ACC112 (cell line): ENCODE results near the gene VWA1.
A peak's percentile ranks its signal among the peaks of the same experiment; 100 is the strongest.
"Not testable (repeated sequence)": the region's sequence is repeated elsewhere in the genome, so short reads cannot be mapped to it uniquely, and the experiment has no call there.

Experiments
- H2AFZ ChIP-seq: fragments of 200-600 bp; sonication (generic); one replicate; pipeline ENCODE4 v1.6.0; 2017; ENCODE audit warnings: antibody characterized with exemption, low read length; ENCODE audit not compliant: unreplicated experiment
- H3K27ac ChIP-seq: fragments of 200-600 bp; sonication (generic); 2 replicates; pipeline ENCODE4 v1.5.1; 2014; ENCODE audit warnings: low read depth, mild to moderate bottlenecking, antibody characterized with exemption, low read length, moderate library complexity
- H3K27me3 ChIP-seq: fragments of 200-600 bp; sonication (generic); 2 replicates; pipeline ENCODE4 v1.6.1; 2014; ENCODE audit warnings: mild to moderate bottlenecking, antibody characterized with exemption, low read length, moderate library complexity, mixed read lengths; ENCODE audit not compliant: insufficient read depth
- H3K36me3 ChIP-seq: fragments of 200-600 bp; sonication (generic); 2 replicates; pipeline ENCODE4 v1.6.1; 2016; ENCODE audit warnings: mild to moderate bottlenecking, antibody characterized with exemption, low read length, moderate library complexity, mixed read lengths; ENCODE audit not compliant: insufficient read depth
- H3K4me1 ChIP-seq: fragments of 200-600 bp; sonication (generic); one replicate; pipeline ENCODE4 v1.6.1; 2016; ENCODE audit warnings: low read length, mixed read lengths; ENCODE audit not compliant: insufficient read depth, unreplicated experiment, control insufficient read depth
- H3K4me3 ChIP-seq: fragments of 200-600 bp; sonication (generic); 2 replicates; pipeline ENCODE4 v1.5.1; 2014; ENCODE audit warnings: mild to moderate bottlenecking, low read depth, low read length
- H3K79me2 ChIP-seq: fragments of 200-600 bp; sonication (generic); one replicate; pipeline ENCODE4 v1.6.0; 2016; ENCODE audit warnings: low read length; ENCODE audit not compliant: control insufficient read depth, unreplicated experiment, insufficient read depth

Gene VWA1

DNA sequence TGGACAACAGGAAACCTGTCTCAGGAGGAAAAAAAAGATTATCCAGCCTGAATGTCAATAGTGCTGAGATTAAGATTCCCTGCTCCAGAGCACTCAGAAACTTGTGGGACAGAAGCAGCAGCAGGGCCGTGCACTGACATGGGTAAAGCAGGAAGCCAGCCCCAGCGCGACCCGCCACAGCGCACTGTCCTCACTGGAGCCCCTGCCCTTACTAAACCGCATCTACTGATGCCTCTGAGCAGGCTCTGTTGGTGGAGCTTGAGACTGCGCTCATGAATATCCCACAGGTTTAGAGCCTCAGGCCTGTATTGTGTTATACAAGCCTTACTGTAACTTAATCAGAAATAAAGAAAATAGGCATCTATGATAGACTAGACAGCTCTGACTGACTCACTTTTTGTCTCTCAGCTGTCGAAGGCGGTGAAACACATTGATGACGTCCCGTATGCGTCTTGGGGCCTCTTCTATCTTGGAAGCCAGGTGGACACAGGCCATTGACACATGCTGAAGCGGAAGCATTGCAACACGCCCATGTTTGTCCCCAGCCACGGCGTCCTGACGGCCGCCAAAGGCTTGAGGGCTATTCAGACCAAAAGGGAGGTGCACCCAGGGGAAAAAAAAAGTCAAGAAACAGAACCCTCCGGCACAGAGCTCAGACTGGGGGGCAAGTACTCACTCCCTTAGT, 37.5 kb upstream of the VWA1 start:
- H3K4me1 ChIP-seq = peaks cover 21% of the 10 kb centered on the region
- H3K4me3 ChIP-seq = peak overlapping the region; percentile 89
- H3K79me2 ChIP-seq = peaks cover 72% of the 10 kb centered on the region
- H3K36me3 ChIP-seq = peaks cover 35% of the 10 kb centered on the region
- H3K27ac ChIP-seq = peak overlapping the region; percentile 59
- no peak overlapping the region for H2AFZ ChIP-seq
- no peaks in the 10 kb centered on the region for H3K27me3 ChIP-seq

- Histone ChIP-seq H3K27ac (peak overlapping the region; percentile 59), H3K36me3 (peaks cover 35% of the 10 kb centered on the region), H3K79me2 (peaks cover 65% of the 10 kb centered on the region), H2AFZ (peak overlapping the region; percentile 67), H3K27me3 (no peaks in the 10 kb centered on the region), H3K4me1 (peaks cover 21% of the 10 kb centered on the region), H3K4me3 (peak overlapping the region; percentile 89)
These were observed 36.8 kb upstream of the VWA1 start for GRCh38 chr1:1398677-1399186.

- Histone ChIP-seq H3K4me1 (peaks cover 21% of the 10 kb centered on the region), H3K27me3 (no peaks in the 10 kb centered on the region), H3K36me3 (peaks cover 31% of the 10 kb centered on the region), H3K27ac (peak within 1 kb of the TSS; percentile 59), H3K79me2 (peaks cover 61% of the 10 kb centered on the region), H2AFZ (peak within 1 kb of the TSS; percentile 67), H3K4me3 (peak within 1 kb of the TSS; percentile 89)
These were observed 36.2 kb upstream of the VWA1 start, which contains the start of gene CCNL2 for GRCh38 chr1:1399187-1399871. Gene CCNL2, minus strand, starts transcription at chr1:1399335. Its CDS starts 29 bp downstream, at chr1:1399306.

DNA sequence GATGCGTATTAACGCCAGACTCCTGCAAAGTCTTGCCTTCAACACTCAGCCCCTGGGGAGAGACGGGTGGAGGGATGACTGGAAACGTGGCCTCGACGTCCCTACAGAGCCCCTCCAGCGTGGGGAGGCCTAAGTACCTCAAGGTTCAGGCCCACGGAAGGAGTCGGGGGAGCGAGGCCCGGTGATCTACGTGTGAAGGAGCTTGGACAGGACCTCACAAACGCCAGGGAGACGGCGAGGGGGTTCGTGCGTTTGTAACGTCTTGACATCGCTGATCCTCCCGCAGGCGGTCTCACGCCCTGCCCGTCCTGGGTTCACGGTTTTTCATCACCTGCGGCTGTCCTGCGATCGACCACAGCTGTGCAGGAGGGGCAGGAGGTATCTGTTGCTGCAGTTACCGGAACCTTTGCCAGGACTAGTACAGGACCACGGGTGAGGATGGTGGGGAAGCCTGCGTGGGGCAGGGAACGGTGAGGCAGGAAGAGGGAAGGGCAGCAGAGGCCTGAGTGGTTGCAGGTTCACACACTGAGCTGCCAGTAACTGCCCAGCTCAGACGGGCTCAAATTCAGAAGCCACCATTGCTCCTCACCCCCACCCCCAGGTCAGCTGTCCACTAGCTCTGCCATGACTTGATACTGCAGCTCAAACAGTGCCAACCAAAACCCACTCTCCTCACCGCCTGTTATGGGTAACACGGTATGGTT, 35.5 kb upstream of the VWA1 start:
- peak overlapping the region; percentile 46; the same call in 1 of the 2 replicates for H3K27ac ChIP-seq
- no peaks in the 10 kb centered on the region for H3K27me3 ChIP-seq
- peaks cover 30% of the 10 kb centered on the region for H3K36me3 ChIP-seq
- no peak overlapping the region for H2AFZ ChIP-seq
- H3K4me3 ChIP-seq = peak overlapping the region; percentile 89
- H3K79me2 ChIP-seq = peaks cover 61% of the 10 kb centered on the region
- peaks cover 21% of the 10 kb centered on the region for H3K4me1 ChIP-seq

DNA sequence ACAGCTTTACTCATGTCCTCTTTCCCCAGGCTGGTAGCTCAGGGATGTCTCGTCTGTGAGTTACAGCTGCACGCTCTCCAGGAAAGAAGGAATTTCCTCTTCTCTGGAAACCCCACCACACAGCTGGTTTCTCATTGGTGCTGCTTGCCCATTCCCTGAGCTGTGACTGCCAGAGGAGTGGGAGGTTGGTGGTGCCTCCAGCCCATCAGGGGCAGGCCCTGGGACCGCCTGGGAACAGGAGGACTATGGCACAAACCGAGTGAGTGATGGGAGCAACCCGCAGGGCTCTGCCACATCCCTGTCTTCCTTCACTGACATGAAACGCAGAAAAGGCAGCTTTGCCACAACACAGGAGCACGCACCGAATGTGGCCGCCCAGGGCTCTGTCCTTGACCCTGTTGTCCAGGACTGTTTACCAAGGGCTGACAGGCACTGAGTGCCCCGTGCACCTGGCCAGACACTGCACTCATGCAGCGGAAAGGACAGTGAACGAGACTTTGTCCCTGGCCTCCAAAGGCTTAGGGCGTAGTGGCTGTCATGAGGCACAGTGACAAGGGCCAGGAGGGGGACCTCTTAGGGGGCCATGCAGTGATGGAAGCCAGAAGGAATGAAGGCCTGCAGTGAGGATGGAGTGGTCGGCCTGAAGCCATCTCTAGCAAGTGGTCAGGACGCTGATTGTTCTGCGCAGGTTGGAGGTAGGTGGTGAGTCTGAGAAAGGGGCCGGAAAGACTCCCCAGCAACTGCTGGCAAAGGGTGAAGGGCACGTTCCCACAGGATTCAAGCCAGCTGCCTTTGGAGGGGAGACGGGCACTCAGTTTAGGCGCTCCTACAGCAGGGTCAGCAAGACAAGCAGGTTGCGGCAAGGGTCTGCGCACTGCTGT, 34.7 kb upstream of the VWA1 start:
- no peaks in the 10 kb centered on the region for H3K27me3 ChIP-seq
- H3K4me3 ChIP-seq = peak overlapping the region; percentile 89
- H3K79me2 ChIP-seq = peaks cover 61% of the 10 kb centered on the region
- 0 out of 2 replicates have a peak overlapping the region, but pooled peaks have one; percentile 46 for H3K27ac ChIP-seq
- peaks cover 25% of the 10 kb centered on the region for H3K4me1 ChIP-seq
- peaks cover 32% of the 10 kb centered on the region for H3K36me3 ChIP-seq
- no peak overlapping the region for H2AFZ ChIP-seq

DNA sequence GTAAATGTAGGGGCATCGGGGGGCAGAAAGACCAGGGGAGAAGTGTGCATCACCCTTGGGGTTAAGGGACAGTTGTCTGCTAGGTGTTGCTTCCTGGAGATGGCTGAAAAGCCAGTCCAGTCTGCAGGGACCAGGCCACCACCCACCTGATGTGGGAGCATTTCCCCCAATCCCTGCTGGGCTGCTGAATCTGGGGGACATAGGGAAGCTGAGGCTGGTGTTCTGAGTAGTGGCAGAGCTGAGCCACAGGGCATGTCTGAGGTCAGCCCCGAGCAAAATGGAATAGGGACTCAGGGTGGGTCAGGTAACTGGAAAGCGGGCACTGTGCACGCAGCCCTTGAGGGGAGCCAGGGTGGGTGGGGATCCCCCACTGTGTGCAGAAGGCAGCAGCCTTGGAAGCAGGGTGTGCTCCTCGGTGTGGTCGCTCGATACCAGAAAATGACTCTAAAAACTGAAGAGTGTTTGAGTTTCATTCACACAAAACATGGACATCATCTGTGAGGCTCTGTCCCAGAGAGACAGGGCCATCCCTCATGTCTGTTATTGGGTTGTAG, 34.0 kb upstream of the VWA1 start:
- Histone ChIP-seq H3K27ac (no peak overlapping the region), H3K36me3 (peaks cover 32% of the 10 kb centered on the region), H3K79me2 (peaks cover 68% of the 10 kb centered on the region), H3K4me1 (peaks cover 29% of the 10 kb centered on the region), H3K4me3 (no peak overlapping the region; the same call in 1 of the 2 replicates), H2AFZ (no peak overlapping the region), H3K27me3 (no peaks in the 10 kb centered on the region)

DNA sequence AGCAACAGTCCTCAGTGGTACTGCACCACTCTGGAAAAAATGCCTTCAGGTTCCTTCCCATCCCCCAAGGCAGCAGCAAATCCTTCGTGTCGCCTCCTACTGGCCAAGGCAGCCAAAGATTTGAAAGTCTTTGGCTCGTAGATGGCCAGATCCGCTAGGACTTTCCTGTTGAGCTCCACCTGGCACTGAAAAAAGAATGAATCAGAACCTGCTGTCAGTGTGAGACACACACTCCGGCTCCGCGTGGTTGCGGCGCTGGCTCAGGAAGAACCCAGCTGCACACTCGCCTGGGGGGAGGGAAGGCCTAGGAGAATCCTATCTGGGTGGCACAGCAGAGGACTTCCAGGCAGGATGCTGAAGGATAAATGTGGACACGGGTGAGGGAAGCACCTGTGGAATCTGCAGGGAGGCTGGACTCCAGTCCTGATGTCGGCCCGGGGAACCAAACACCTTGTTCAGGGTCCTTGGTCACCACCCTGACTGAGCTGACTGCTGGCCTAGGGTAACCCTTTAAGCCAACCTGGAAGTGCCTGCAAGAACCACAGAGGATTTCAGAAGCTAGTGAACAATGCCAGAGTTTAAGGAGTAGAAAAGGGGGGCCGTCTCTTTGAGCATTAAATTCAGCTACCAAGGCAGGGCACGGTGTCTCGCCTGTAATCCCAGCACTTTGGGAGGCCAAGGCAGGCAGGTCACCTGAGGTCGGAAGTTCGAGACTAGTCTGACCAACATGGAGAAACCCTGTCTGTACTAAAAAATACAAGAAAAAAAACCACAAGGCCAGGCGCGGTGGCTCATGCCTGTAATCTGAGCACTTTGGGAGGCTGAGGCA, 33.2 kb upstream of the VWA1 start:
- Histone ChIP-seq H2AFZ (no peak overlapping the region), H3K27me3 (no peaks in the 10 kb centered on the region), H3K79me2 (peaks cover 70% of the 10 kb centered on the region), H3K36me3 (peaks cover 27% of the 10 kb centered on the region), H3K4me1 (peaks cover 28% of the 10 kb centered on the region), H3K4me3 (no peak overlapping the region), H3K27ac (no peak overlapping the region)

GRCh38 chr1:1402901-1403392, 32.5 kb upstream of the VWA1 start:
- peaks cover 70% of the 10 kb centered on the region for H3K79me2 ChIP-seq
- peaks cover 22% of the 10 kb centered on the region for H3K4me1 ChIP-seq
- not testable (repeated sequence) for H3K4me3 ChIP-seq, H3K27me3 ChIP-seq, H2AFZ ChIP-seq, H3K27ac ChIP-seq
- H3K36me3 ChIP-seq = peaks cover 22% of the 10 kb centered on the region; the same call in 1 of the 2 replicates

DNA sequence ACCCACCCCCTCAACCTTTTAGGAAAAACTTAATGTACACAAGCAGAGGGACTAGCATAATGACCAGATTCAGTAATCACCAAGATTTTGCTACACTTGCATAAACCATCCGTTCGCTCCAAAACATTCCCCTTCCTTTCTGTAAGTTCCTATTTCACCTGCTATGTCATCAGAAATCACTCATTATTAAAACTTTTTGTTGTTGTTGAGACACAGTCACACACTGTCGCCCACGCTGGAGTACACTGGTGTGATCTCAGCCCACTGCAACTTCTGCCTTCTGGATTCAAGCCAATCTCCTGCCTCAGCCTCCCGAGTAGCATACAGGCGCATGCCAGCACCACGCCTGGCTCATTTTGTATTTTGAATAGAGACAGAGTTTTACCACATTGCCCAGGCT, 31.8 kb upstream of the VWA1 start:
- Histone ChIP-seq H3K4me3 (no peak overlapping the region), H3K36me3 (peaks cover 21% of the 10 kb centered on the region; the same call in 1 of the 2 replicates), H2AFZ (no peak overlapping the region), H3K27me3 (no peaks in the 10 kb centered on the region), H3K27ac (no peak overlapping the region), H3K79me2 (peaks cover 70% of the 10 kb centered on the region), H3K4me1 (peaks cover 24% of the 10 kb centered on the region)
